HG02588 (cell line): ENCODE results near the gene ZMYM5.
"Not testable (repeated sequence)": the region's sequence is repeated elsewhere in the genome, so short reads cannot be mapped to it uniquely, and the experiment has no call there.

Source experiments
- ATAC-seq: cut with Tn5 transposase; IDR thresholded peaks from one replicate; pipeline ENCODE4 v1.9.1; 2021; ENCODE audit warnings: mild to moderate bottlenecking, moderate library complexity; ENCODE audit not compliant: unreplicated experiment

ZMYM5 gene

GRCh38 chr13:19822673-19823072, 40.8 kb downstream of the ZMYM5 start:
- ATAC-seq, result no peak

DNA sequence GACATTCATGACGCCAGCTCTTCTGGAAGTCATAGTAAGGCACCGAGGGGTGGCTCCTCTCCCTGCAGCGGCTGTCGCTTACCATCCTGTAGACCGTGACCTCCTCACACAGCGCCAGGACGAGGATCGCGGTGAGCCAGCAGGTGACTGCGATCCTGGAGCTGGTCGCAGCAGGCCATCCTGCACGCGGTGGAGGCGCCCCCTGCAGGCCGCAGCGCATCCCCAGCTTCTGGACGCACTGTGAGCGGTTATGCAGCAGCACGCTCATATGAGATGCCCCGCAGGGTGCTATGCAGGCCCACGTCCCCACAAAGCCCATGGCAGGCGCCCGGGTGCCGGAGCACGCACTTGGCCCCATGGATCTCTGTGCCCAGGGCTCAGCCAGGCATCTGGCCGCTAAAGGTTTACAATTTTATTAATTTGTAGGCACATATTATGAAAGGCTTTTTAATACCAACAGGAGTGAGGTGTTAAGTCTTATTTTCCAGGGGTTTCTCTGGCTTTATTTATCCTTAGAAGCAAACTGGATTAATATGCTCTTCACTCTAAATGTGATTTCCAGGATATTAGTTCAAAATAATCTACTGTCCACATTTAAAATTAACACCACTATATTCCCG, 45.1 kb downstream of the ZMYM5 start:
- no peak for ATAC-seq

GRCh38 chr13:19817510-19818158, 45.8 kb downstream of the ZMYM5 start:
- no peak for ATAC-seq

- no peak for ATAC-seq
These were observed 46.3 kb downstream of the ZMYM5 start for GRCh38 chr13:19817106-19817505.

DNA sequence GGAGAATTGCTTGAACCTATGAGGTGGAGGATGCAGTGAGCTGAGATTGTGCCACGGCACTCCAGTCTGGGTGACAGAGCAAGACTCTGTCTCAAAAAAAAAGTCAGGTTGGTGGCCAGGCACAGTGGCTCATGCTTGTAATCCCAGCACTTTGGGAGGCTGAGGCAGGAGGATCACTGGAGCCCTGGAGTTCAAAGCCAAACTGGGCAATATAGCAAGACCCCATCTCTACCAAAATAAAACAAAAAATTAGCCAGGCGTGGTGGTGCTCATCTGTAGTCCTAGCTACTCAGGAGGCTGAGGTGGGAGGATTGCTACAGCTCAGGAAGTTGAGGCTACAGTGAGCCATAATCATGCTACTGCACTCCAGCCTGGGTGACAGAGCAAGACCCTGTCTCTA, 47.6 kb downstream of the ZMYM5 start:
- ATAC-seq, result not testable (repeated sequence)

- ATAC-seq, result no peak
These were observed 52.2 kb downstream of the ZMYM5 start for GRCh38 chr13:19810996-19811881.

DNA sequence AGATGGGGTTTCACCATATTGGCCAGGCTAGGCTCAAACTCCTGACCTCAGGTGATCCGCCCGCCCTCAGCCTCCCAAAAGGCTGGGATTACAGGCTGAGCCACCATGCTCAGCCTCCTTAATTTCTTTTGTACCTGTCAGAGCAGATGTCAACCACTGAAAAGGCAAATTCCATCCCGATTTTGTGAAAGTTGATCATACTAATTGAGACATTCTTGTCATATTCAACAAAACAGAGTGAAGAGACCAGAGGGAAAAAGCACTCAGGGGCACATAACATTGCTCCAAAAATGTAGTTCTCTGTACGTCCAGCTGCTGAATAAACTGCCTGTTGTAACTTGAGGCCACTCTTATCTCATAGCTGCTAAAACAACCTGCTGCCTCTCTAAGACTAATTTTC, 53.3 kb downstream of the ZMYM5 start:
- no peak for ATAC-seq

DNA sequence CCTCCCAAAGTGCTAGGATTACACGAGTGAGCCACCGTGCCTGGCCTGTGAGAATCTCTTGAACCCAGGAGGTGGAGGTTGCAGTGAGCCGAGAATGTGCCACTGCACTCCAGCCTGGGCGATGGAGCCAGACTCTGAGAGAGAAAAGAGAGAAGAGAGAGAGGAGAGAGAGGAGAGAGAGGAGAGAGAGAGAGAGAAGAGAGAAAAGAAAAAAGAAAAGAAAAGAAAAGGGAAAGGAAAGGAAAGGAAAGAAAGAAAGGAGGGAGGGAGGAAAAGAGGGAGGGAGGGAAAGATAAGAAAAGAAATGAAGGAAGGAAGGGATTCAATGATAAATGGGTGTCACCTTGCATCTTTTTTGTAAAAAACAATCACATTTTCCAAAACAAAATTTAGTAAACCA, 57.7 kb downstream of the ZMYM5 start:
- no peak for ATAC-seq

DNA sequence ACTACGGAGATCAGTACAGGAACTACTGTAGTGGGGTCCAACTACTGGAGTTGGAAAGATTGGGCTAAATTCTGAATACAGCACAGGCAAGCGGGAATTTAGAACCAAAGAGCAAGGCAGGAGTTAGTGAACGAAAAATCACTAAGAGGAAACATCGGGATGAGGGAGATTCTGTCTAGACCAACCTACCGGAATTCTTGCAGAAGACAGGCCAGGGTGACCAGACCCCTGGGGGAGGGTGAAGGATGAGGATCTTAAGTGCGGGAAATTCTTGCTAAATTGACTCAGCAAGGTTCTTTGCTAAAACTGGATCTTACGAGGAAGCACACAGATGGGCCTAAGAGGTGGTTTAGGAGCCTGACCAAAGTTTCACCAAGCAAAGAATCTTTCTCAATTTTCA, 67.5 kb downstream of the ZMYM5 start:
- no peak for ATAC-seq

- no peak for ATAC-seq
These were observed 68.8 kb downstream of the ZMYM5 start for GRCh38 chr13:19794631-19795030.

DNA sequence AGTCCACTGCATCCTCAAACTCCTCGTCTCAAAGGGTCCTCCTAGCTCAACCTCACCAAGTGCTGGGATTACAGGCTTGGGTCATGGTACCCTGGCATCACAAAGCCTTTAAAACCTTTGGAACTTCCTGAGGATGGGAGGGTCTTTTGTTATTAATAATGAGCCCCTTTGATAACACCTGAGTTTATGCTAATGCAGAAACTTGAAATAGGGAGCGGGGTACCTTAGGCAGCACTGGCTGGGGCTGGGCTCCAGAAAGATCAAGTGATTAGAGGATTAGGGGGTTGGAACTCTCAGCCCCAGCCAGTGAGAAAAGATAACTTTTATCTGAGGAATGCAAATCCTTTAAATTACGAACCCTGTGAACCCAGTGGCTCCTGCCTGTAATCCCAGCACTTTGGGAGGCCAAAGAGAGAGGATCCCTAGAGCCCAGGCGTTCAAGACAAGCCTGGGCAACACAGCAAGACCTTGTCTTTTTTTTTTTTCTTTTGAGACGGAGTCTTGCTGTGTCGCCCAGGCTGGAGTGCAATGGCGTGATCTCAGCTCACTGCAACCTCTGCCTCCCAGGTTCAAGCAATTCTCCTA, 71.4 kb downstream of the ZMYM5 start:
- no peak for ATAC-seq

DNA sequence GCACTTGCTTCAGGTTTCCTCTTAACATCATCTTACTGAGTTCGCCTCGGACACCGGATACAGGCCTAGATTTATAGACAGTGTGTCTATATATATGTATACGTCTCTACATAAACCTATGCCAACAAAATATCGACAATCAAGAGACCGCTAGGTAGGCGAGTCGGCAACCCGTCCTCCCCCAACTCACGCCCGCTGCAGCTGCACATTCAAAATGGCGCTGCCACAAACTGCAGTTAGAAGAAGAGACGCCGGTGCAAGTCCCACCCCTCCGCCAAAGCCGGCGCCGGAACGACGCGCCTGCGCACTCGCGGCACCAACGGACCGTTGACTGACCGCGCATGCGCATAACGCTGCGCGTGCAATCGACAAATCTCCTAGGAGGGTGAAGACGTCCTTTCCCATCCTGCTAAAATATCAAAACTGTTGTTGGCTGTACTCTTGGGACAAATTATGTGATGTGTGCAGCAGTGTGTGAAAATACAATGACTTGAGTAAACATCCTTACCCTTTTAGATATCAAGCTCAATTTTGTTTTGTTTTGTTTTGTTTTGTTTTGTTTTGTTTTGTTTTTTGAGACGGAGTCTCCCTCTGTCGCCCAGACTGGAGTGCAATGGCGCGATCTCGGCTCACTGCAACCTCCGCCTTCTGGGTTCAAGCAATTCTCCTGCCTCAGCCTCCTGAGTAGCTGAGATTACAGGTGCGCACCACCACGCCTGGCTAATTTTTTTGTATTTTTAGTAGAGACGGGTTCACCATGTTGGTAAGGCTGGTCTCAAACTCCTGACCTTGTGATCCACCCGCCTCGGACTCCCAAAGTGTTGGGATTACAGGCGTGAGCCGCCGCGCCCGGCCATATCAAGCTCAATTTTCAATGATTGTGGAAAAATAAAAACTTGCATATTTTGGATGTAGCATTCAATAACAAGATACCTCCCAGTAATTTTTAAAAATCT, 80.4 kb downstream of the ZMYM5 start, which contains the start of gene PSPC1:
Gene PSPC1, minus strand, starts transcription at position 219 of the 956 bp plus-strand sequence. Its CDS starts 188 bp downstream, at position 31.
- peak; percentile 78 for ATAC-seq

DNA sequence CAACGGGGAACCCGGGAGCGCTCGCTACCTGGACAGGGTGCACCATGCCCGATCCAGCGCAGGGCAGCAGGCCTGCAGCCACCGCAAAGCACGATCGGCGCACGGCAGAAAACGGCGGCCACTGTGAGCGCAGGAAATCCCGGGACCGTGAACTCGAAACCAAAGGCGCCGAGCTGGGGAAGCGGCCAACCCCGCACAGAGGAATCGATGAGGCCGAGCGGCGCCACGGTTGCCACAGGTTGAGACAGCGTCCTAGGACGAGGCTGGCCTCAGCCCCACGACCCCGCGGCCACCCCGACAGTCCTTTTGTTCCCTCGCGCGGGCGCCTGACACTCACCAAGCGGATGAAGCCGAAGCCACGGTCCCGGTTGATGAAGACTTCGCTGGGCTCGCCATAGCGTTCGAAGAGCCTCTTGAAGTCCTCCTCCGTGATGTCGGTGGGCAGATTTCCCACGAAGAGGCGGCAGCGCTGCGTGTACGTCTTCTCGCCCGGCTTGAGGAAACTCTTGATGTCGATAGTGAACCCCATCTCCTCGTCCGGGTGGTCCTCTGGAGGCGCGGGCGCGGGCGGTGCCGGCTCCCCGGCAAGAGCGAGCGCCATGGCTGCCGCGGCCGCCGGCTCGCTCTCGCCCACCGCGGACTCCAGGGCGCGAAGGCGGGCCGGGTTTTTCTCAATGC, 81.3 kb downstream of the ZMYM5 start:
- ATAC-seq, result peak; percentile 46

- ATAC-seq, result no peak
These were observed 81.9 kb downstream of the ZMYM5 start for GRCh38 chr13:19781526-19781925.

DNA sequence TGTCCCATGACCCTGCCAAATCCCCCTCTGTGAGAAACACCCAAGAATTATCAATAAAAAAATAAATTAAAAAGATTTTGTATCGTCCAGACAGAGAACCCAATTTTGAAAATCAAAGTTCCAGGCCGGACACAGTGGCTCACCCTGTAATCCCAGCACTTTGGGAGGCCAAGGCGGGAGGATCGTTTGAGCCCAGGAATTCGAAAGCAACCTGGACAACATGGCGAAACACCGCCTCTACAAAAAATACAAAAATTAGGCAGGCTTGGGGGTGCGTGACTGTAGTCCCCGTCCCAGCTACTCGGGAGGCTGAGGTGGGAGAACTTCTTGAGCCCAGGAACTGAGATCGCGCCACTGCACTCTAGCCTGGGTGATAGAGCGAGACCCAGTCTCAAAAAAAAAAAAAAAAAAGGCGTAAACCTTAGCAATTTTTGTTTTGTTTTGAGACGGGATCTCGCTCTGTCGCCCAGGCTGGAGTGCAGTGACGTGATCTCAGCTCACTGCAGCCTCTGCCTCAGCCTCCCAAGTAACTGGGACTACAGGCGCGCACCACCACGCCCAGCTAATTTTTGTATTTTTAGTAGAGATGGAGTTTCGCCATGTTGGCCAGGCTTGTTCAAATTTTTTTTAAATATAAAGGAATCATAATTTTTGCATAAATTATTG, 82.6 kb downstream of the ZMYM5 start:
- ATAC-seq, result not testable (repeated sequence)
